ENCODE data around the gene FOLR3. TPM values are rescaled to one million over a fixed set of nuclear protein-coding genes. Genes with fewer than 3 reads are reported as not detected.
A peak's percentile ranks its signal among the peaks of the same experiment; 100 is the strongest.
"Not testable (repeated sequence)": the region's sequence is repeated elsewhere in the genome, so short reads cannot be mapped to it uniquely, and the experiment has no call there.

The FOLR3 gene
- total RNA-seq, 1 donor from 2014 or later, result not detected

DNA sequence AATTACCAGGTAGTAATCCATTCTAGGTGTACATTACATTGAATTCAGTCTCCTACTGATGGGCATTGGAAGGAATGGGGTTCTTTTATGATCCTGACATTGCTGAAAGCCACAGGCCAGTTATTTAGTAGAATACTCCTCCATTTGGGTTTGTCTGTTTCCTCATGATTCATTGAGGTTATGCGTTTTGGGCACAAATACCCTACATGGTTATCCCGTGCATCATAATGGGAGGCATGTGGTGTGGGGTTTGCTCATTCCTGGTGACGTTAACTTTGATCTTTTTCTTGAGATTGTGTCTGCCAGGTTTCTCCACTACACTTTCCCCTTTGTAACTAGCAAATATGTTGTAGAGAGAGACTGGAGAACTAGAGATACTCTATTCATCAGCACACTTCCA lies 5.5 kb downstream of the FOLR3 start:
- H3K27me3 Mint-ChIP-seq (ENCODE audit: low read depth), result no peaks in the 10 kb centered on the region
- H3K9me3 Mint-ChIP-seq, result no peaks in the 10 kb centered on the region
- no peak overlapping the region for H3K4me3 Mint-ChIP-seq
- no peaks in the 10 kb centered on the region for H3K36me3 Mint-ChIP-seq
- DNase-seq (ENCODE audit: low spot score in 2 of 2, unreplicated experiment in 2 of 2), result no peak
- TF ChIP-seq, protein P1, sequence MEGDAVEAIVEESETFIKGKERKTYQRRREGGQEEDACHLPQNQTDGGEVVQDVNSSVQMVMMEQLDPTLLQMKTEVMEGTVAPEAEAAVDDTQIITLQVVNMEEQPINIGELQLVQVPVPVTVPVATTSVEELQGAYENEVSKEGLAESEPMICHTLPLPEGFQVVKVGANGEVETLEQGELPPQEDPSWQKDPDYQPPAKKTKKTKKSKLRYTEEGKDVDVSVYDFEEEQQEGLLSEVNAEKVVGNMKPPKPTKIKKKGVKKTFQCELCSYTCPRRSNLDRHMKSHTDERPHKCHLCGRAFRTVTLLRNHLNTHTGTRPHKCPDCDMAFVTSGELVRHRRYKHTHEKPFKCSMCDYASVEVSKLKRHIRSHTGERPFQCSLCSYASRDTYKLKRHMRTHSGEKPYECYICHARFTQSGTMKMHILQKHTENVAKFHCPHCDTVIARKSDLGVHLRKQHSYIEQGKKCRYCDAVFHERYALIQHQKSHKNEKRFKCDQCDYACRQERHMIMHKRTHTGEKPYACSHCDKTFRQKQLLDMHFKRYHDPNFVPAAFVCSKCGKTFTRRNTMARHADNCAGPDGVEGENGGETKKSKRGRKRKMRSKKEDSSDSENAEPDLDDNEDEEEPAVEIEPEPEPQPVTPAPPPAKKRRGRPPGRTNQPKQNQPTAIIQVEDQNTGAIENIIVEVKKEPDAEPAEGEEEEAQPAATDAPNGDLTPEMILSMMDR (IDR thresholded peaks at IDR 0.05; ENCODE audit: unreplicated experiment), result no peak
- no peak overlapping the region for H3K27ac Mint-ChIP-seq
- H3K4me1 Mint-ChIP-seq, result peaks cover 13% of the 10 kb centered on the region

DNA sequence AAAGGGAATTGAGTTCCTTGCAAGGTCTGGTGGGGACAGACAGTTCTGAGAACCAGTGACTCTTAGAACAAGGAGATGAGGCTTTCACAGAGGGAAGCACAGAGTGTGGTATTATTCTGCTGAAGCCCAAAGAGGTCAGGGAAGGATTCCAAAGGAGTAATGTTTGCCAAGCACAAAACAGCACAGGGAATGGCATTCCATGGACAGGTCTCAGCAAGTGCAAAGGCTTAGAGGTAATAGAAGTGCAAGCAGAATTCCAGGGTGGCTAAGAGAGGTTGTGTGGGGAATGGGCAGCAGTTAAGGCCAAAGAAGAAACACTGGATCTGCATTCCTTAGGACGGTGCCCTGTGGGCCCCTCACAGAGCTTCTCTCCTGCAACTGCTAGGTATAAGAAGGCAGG lies 6.6 kb downstream of the FOLR3 start:
- DNase-seq (ENCODE audit: low spot score in 2 of 2, unreplicated experiment in 2 of 2); H3K4me3 Mint-ChIP-seq; H3K27me3 Mint-ChIP-seq (ENCODE audit: low read depth); H3K36me3 Mint-ChIP-seq; H3K9me3 Mint-ChIP-seq: not testable (repeated sequence)
- Mint-ChIP-seq H3K27ac (peak overlapping the region; percentile 31), H3K4me1 (peaks cover 13% of the 10 kb centered on the region)

DNA sequence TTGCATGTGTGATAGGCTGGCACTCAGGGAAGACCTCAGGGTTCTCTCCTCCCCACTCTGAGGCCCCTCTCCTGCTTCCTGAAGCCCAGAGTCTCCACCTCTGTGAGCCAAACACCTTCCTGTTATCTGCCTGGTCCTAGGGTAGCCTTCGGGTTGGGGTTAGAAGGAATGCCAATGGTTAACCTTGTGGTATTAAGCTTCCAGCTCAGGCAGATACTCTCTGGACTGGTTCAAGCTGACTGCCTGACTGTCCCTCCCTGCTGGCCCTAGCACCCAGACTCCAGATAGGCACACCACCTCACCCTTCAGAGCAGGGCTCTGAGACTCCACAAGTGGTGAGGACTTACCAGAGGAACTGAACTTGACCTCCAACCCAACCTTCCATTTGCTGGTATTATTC lies 7.0 kb downstream of the FOLR3 start:
- H3K4me1 Mint-ChIP-seq, result peaks cover 13% of the 10 kb centered on the region
- not testable (repeated sequence) for H3K36me3 Mint-ChIP-seq; H3K9me3 Mint-ChIP-seq; DNase-seq (ENCODE audit: low spot score in 2 of 2, unreplicated experiment in 2 of 2); H3K4me3 Mint-ChIP-seq; H3K27ac Mint-ChIP-seq; H3K27me3 Mint-ChIP-seq (ENCODE audit: low read depth)

DNA sequence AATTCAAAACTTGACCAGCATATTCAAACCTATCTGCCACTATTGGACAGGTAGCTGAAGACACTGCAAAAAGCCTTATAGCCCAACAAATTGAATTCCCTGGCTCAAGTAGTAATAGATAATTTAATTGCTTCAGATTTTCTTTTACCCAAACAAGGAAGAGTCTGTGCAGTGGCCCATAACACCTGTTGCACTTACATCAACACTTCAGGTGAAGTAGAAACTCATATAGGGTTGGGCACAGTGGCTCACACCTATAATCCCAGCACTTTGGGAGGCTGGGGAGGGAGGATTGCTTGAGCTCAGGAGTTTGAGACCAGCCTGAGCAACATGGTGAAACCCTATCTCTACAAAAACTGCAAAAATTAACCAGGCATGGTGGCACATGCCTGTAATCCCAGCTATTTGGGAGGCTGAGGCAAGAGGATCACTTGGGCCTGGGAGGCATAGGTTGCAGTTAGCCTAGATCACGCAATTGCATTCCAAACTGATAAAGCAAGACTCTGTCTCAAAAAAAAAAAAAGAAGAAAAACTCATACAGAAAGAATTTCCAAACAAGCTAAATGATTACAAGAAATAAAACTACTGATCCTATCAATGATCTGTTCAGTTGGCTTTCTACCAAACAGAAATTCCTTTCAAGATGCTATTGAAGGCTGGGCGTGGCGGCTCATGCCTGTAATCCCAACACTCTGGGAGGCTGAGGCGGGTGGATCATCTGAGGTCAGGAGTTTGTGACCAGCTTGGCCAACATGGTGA lies 9.5 kb downstream of the FOLR3 start:
- DNase-seq (ENCODE audit: low spot score in 2 of 2, unreplicated experiment in 2 of 2), result no peak
- H3K4me3 Mint-ChIP-seq, result no peak overlapping the region
- TF ChIP-seq, protein P1 (IDR thresholded peaks at IDR 0.05; ENCODE audit: unreplicated experiment), result no peak

DNA sequence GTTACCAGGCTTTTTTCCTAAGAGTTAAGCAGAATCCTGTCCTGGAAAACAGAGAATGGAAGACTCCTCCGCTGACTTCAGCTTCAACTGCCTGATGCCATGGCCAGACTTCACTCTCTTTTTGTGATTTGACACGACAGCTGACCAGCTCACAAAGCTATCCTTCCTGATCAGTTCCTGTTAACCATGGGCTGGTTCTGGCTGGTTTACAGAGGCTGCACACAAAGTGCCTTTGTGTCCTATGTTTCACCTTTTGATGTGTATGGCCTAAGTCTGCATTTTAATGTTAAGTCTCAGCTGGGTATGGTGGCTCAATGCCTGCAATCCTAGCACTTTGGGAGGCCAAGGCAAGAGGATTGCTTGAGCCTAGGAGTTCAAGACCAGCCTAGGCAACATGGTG lies 11.1 kb downstream of the FOLR3 start:
- TF ChIP-seq, protein P1 (IDR thresholded peaks at IDR 0.05; ENCODE audit: unreplicated experiment), result no peak
- Mint-ChIP-seq H3K9me3 (no peaks in the 10 kb centered on the region), H3K4me3 (no peak overlapping the region), H3K4me1 (peaks cover 11% of the 10 kb centered on the region), H3K27me3 (ENCODE audit: low read depth) (no peaks in the 10 kb centered on the region), H3K27ac (no peak overlapping the region), H3K36me3 (no peaks in the 10 kb centered on the region)
- DNase-seq (ENCODE audit: low spot score in 2 of 2, unreplicated experiment in 2 of 2), result no peak

More for the DNA sequence above, 9.5 kb downstream of the FOLR3 start:
- Mint-ChIP-seq H3K27me3 (ENCODE audit: low read depth) (no peaks in the 10 kb centered on the region), H3K36me3 (no peaks in the 10 kb centered on the region), H3K4me1 (peaks cover 13% of the 10 kb centered on the region), H3K9me3 (no peaks in the 10 kb centered on the region), H3K27ac (no peak overlapping the region)

DNA sequence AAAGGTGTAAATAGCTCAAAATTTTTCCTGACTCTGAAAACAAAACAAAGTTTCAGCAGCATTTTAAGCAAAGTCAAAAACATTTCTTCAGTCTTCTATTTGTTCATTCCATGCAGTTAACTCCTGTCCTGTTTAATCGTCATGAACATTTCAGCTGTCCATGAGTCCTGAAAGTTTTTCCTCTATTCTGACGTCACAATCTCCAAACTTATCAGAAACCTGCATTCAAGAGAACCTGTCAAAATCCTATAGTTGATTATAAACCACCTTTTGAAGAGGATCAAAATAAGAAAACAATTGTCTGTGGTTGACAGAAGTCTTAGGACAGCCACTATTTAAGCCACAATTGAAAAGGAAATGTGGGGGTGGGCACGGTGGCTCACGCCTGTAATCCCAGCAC lies 15.4 kb downstream of the FOLR3 start:
- DNase-seq (ENCODE audit: low spot score in 2 of 2, unreplicated experiment in 2 of 2), result no peak
- Mint-ChIP-seq H3K27me3 (ENCODE audit: low read depth) (no peaks in the 10 kb centered on the region), H3K36me3 (no peaks in the 10 kb centered on the region), H3K4me3 (no peak overlapping the region), H3K27ac (no peak overlapping the region), H3K4me1 (no peaks in the 10 kb centered on the region), H3K9me3 (no peaks in the 10 kb centered on the region)
- TF ChIP-seq, protein P1 (IDR thresholded peaks at IDR 0.05; ENCODE audit: unreplicated experiment), result no peak

DNA sequence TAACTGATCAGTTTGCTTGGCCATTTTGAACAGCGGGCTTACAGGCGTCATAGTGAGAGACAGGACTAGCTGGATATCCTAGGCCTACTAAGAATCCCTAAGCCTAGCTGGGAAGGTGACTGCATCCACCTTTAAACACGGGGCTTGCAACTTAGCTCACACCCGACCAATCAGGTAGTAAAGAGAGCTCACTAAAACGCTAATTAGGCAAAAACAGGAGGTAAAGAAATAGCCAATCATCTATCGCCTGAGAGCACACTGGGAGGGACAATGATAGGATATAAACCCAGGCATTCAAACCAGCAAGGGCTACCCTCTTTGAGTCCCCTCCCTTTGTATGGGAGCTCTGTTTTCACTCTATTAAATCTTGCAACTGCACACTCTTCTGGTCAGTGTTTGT lies 18.3 kb downstream of the FOLR3 start:
- not testable (repeated sequence) for H3K4me1 Mint-ChIP-seq; DNase-seq (ENCODE audit: low spot score in 2 of 2, unreplicated experiment in 2 of 2); H3K27ac Mint-ChIP-seq; H3K27me3 Mint-ChIP-seq (ENCODE audit: low read depth); H3K36me3 Mint-ChIP-seq; H3K9me3 Mint-ChIP-seq; H3K4me3 Mint-ChIP-seq

All from mesothelial cell of epicardium (in vitro differentiated cells).